GM21381 (cell line): Measurements from ENCODE around the gene EBPL.

ENCODE experiments used
- ATAC-seq: cut with Tn5 transposase; IDR thresholded peaks from one replicate; pipeline ENCODE4 v1.9.1; 2021; ENCODE audit warnings: mild to moderate bottlenecking, moderate library complexity; ENCODE audit not compliant: unreplicated experiment

EBPL gene

DNA sequence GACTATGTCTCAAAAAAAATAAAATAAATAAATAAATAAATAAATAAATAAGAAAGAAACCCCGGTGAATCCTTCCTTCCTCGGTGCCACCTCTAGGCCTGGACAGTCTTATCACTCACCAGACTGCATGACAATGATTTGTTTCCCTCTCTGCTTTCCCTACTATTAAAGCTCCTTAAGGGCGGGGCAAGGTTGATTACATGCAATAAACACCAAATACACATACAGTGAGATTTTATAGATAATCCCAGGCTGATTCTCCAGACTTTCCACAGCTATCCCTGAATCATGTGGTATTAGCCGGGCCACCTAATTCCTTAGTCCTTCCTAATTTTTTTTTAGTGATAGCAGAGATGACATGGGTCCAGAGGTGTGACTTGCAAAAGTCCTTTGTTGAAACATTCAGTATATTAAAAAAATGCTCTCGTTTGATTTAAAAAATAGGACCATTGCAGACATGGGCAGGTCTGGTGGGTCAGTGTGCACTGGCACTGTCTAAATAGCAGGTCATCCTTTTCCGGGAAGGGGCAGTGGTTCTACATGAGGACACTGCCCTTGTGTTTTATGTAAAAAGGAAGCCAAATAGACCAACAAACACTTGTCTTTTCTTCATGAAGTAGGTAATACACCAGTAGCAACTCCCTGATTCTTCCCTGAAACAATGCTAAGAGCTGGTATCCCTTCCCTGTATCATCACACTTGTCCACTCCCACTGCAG, 14.5 kb downstream of the EBPL start:
- no peak for ATAC-seq

DNA sequence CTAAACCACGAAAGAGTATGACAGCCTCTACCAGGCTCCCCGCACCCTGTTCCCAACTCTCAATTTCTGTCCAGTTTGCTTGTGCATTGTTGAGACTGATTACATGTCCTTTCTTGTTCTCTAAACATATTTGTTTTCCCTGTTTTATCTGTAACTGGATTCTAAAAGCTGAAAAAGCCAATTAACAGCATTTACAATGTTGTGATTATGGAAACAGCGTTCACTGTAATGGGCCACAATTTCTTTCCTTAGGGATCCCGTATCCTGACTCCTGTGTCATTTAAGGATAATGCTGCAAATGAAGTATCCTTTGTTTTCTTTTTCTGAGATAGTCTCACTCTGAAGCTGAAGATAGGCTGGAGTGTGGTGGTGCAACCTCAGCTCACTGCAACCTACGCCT, 20.5 kb downstream of the EBPL start:
- ATAC-seq: no peak

DNA sequence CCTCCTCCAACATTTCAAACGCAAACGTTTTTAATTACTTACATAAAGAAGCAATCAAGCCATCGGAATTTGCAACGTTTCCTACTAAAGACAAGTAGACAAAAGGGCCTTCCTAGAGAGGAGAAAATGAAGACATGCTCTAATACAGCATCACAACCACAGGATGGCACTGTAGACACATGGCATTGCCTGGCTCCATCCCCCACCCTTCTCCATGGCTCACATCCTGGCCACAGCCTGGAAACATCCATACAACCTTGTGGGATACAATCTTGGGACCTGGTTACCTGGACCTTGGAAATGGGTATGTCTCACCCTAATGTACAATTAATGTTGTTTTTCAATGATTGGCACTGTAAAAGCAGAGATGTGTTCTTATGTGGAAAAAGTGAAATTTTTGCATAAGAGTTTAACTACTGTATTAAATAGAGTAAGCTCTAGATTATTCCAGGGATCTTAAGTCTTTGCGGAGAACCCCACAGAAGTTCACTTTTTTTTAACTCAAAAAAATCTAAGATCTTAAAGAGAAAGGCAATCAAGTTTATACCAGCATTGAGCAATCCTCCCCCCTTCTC, 21.5 kb downstream of the EBPL start:
- peak; percentile 62 for ATAC-seq

DNA sequence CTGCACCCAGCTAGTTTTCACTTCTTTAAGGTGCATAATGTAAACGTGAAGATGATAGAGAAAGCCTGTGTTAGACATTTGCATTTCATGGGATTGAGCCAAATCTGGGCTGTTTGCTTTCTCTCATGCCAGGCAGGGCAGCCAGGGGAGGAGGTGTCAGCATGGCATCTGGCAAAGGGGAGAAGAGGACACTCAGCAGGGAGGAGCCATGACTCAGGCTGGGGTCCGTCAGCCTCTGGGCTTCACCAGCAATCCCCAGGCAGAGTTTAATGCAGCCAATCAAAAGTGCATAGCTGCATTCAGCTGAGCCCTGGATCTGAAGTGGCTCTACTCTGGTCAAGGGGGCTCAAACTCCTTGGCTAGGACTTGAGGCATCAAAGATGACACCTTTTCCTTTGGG, 23.5 kb downstream of the EBPL start:
- ATAC-seq: no peak

DNA sequence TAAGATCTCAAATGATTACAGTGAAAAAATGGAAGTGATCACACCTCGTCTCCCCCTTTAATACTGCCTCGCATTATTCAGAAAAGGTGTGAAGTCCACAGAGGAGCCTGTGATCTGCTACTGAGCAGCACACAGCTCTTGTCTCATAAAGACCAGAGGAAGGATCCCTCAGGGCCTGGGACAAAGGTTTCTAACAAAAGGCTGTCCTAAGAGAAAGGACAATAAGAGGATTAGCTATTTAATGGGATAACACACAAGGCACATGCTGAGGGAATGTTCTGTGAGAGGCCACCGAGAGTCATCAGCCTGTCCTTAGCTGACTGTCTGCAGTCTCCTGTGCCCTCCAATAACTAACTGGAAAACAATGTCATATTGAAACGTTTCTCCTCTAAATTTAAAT, 26.7 kb downstream of the EBPL start:
- ATAC-seq: no peak

DNA sequence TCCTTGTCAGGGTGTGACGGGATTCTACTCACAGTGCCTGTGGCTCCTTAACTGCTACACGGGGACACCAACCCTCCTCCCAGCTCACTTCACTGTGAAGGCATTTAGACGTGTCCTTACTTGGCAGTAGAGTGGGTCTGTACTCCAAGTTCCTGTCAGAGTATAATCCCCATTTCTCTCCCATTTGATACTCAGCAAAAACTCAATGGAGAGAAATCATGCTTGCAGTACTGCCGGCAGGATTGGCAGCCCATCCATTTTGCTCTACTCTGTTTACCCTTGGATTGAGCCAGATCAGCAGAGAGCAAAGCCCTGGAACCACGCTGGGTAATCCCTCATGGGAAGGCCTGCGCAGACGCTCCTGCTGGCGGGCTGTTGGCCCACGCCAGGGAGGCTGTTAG, 34.0 kb downstream of the EBPL start:
- no peak for ATAC-seq

DNA sequence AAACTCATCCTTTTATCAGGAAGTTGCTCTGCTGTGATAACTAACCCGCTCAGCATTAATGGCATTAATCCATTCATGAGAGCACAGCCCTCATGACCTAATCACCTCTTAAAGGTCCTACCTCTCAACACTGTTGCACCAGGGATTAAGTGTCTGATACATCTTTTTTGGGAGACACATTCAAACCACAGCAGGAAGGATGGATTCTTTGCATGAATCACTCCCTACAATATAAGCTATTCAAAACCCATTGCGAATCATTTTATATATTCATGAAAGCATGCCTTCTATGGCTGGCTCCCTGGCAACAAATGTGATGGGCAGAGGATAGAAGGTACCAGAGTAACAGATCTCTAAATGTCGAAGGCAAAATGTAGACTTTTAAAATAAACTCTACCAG, 35.4 kb downstream of the EBPL start:
- ATAC-seq: no peak

DNA sequence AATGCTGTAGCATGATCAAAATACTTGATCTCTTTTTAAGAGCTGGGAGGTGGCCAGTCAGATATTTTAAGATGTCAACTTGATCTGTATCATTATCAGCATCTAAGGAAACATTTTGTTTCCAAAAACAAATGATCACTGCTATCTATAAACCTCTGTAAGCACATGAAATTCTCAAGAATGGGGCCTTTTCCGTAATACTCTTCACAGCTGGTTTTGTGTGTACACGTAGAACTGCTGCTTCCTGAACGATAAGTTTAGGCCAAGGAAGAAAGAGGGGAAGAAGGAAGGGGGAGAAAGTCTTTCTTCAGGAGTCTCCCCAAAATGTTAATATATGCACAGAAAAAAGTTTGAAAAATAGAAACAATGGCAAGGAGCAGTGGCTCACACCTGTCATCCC, 37.3 kb downstream of the EBPL start:
- no peak for ATAC-seq

DNA sequence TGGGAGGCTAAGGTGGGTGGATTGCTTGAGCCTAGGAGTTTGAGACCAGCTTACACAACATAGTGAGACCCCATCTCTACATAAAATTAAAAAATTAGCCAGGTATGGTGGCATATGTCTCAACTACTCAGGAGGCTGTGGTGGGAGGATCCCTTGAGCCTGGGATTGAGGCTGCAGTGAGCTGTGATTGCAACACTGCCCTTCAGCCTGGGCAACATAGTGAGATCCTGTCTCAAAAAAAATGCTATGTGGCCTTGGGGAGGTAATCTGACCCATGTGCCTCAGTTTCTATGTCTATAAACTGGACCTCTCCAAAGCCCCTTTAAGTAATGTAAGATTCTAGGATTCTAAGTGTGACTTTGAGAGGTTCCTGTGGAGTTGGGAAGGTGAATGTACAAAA, 37.8 kb downstream of the EBPL start:
- no peak for ATAC-seq

DNA sequence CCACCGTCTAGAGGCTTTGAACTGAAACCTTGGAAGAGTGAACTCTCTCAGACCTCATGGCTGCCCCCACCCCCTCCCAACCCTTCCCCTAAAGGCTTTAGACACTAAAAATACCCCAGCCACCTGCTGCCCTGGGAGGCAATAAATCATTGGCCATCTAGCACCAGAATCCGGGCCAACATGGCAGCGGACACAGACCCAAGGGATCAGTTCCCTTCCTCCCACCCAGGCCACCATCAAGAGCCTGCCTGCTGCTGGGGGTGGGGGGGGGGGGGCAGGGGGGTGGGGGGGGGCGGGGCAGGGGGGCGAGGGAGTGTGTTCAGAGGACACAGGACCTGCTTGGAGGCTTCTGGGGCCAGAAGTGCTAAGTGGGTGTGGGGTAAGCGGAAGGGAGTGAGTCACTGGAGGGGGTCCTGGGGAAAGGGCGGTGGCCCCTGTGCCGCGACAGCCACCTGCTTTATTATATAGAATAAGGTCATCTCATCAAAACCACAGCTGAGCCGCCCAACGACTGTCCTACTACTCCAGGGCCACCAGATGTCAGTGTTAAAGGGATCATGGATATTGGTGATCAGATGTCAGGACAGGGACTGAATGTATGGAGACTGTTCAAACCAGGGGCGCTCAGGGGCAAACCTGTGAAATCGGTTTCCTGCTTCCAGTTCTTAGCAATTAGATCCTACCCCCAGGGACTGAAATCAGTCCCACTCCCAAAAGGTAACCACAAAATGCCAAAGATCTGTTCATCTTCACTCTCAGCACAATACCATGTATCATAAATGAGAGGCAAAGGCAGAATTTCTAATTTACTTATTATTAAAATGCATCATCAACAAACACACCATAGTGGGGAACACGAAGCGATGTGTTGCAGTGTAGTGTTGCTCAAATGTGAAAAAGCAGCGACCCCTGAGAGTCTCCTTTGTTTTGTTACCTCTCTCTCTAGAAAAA, 38.7 kb downstream of the EBPL start:
- ATAC-seq: no peak

DNA sequence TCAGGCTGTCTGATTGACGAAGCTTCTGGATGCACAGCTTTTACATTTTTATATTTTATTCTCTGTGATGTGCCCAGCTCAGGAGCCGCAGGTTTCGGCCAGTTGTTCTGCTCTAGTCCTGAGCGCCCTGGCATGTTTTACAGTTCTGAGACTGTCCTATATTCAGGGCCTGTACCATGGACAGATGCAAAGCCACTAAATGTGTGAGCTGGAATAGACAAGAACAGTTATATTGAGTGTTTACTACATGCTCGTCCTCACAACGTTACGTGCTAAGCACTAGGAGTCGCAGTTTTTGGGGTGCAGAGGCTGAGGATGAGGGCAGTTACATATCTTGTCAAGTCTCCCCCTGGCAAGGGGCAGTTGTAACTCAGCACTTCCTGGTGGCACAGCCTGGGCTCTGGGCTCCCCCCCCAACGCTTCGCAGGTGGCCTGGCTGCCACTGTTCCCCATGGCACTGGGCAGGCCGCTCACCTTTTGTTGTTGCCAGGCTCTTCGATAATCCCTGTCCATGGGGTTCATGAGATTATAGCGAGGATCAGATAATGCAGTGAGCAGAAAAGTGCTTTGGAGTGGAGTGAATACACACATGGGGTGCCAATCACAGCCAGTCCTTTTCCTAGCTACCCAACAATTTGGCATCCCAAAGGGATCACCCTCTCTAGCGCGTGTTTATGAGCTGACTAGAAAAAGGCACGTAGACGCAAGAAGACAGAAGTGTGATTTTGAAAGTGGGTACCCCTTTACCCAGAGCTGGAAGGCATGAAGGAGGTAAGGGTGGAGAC, 39.5 kb downstream of the EBPL start:
- ATAC-seq: no peak

DNA sequence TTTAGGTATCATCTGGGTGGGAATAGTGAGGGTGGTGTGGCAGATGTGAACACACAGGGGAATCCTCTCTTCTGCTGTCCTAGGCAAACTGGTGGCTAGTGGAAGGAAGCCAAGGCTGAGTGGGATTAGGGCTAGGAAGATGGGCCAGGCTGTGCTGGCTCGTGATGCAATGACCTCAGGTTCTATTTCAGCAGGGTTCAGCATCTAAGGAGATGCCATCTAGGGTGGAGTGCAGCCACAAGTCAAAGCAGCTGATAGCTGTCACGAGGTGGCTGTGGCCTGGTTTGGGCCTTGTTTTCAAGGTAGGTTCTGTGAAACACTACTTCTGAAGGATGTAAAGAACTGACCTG, 41.3 kb downstream of the EBPL start:
- ATAC-seq: no peak

DNA sequence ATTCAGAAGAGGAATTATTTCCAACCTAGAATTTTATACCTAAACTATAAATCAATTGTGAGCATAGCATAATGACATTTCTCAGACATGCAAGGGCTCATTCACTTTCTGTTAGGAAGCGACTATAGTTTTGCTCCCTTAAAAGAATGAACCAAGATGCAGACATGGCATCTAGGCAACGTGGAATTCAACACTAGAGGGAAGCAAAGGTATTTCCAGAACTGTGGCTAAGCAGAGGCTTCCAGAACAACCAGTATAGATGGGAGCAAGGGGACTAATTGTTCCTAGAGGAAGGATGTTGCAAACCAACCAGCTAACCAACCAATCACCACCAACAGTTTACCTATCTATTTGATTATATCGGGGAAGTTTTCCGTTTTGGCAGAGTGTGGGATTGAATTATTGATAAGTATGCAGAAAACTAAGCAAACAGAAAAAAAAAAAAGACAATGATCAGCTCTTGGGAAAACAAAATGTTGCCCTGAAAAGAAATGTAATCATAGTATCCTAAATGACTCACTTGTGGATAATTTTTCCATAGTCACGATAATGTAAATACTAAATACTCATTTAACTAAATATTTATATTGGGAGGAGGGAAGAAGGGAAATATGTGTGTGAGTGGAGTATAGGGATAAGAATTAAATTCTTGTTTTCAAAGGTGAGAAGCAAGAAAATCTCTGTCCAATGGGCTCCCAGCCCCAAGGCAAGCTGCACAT, 41.9 kb downstream of the EBPL start:
- no peak for ATAC-seq

DNA sequence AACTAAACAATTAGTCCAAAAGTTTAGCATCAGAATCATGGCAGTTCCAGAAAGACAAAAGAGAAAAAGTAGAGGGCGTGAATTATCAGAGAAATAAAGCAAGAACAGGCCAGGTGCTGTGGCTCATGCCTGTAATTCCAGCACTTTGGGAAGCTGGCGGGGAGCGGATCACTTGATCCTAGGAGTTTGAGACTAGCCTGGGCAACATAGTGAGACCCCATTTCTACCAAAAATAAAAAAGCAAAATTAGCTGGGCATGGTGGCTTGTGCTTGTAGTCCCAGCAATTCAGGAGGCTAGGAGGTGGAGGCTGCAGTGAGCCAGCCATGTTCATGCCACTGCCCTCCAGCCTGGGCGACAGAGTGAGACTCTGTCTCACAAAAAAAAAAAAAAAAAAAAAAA, 44.6 kb downstream of the EBPL start:
- no peak for ATAC-seq

DNA sequence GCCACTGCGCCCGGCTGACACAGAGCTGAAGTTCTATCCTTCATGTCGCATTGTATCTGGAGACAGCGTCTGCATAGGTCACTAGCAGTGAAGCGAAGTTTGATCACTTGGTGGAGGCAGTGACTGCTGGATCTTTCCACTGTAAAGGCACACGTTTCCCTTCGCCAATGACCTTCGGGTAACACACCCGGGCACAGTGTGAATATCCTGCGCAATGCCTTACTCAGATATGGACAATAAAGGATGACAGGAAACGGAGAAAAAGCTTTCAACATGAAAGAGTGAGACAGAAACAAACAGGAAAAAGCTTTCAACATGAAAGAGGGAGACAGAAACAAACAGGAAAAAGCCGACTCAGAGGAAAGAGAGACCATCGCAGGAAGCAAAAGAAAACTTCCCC, 45.8 kb downstream of the EBPL start:
- ATAC-seq: no peak

DNA sequence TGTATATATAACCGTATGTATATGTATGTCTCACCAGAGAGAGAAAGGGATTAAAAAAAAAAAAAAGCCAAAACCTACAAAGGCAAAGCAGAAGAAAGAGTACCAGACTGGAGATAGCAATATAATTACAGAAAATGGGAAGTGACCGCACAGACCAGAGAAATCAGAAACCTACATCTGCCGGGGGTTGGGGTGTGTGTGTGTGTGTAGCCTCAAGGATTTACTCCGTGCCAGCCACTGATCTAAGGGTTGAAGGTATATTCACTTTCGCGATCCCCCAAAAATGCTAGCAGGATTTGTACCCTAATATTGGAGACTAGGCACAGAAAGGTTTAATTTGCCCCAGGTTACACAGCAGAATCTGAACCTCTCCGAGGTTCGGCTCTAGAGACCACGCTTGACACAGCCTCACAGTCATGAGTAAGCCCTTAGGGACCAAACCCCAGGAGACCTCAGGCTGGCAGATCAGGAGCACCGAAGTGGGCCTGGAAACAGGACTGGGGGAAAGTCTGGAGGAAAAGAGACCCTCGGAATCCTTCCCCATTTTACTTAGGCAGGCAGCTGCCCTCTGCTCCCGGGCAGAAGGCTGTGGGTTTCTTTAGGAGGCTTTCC, 48.1 kb downstream of the EBPL start:
- ATAC-seq: no peak

DNA sequence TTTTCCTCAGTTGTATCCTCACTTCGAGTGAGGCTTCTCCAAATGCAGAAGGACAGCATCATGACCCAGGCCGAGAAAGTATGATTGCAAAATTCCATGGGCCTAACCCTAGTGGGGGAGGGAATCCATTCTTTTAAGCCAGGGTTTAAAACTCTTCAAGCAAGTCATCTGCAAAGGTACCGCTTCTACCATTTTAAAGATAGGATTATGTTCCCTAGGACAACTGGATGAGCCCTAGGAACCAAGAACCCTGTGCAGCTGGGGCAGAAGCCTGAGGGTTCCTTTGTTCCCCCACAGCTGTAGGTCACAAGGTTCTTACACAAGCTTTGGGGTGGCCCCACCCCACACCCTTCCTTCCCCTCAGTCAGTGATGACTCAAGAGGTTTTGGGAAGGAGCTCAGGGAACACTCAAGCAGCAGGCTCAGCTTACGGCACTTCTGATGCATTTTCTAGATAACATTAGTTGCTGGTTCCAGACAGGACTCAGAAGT, 49.4 kb downstream of the EBPL start:
- ATAC-seq: no peak

DNA sequence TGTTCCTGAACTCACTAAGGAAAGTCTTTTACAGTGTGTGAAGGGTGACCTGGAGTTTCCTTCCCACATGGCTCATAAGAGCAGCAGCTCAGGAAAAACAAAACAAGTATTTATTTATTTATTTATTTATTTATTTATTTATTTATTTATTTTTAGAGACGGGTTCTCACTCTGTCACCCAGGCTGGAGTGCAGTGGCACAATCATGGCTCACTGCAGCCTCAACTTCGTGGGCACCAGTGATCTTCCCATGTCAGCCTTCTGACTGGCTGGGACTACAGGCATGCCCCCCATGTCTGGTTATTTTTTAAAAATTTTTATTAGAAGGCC, 52.6 kb downstream of the EBPL start:
- ATAC-seq: no peak

DNA sequence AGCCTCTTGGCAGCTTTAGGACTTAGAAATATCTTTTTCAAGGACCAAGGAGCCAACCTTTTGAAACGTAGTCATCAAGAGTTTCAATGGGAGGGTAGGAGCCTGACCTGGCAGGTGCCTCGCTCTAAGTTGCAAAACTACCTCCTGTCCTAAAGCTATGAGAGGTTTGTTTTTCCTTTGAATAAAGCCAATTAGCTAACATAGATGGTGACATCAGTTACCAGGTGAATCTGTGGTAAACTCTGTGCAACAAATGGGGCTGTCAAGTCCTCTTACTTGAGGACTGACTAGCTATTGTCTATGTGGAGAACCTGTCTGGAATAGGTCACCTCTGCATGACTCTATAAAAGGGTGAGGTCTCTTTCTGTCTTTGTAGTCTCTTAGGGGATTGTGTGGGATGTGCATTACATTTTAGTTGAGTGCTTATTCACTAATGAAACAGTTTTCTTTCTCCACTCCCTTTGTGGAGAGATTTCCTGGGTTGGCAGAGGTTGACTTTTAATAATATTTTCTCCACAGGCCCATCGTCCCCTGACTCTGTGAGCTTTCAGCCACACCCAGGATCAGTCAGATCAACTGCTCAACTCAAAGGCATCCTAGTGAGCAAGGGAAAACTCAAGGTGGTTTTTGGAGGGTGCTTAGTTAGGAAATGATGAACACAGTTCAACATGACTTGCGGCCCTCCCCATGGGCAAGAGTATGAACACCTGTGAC, 53.1 kb downstream of the EBPL start:
- no peak for ATAC-seq

DNA sequence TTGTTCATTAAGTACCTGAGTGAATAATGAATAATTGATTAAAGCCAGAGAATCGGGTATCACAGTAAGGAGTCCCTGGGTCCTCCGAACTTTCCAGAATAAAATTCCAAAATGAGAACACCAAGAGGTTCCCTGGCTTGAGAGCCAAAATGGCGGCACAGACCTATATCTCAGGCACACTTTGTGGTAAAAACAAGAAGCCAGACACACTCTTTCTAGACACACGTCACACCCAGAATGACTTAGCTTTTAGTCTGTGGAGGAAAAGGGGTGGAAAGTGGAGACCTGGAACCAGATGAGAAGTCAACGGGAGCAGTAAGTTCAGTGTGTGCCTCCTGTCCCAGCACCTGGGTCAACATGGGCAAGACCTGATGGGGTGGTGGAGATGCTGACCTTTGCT, 54.6 kb downstream of the EBPL start:
- no peak for ATAC-seq
